ENCODE measurements around the gene ALKBH8. TPM values are rescaled to one million over a fixed set of nuclear protein-coding genes. Genes with fewer than 3 reads are reported as not detected.

ALKBH8 gene
- polyA plus RNA-seq, 1 donor (not counting 4 experiments of a cell fraction or from before 2014, with no cell fraction given): 8.0 TPM

- Histone ChIP-seq H3K27ac (ENCODE audit: control insufficient read depth, insufficient read depth, low read length) (peak overlapping the region; percentile 90), H3K27me3 (ENCODE audit: control insufficient read depth, extremely low read depth, insufficient read depth, low read length) (no peaks in the 10 kb centered on the region), H2AFZ (ENCODE audit: control insufficient read depth, low read length) (no peak overlapping the region), H3K79me2 (ENCODE audit: control insufficient read depth, insufficient read depth, low read length) (peaks cover 14% of the 10 kb centered on the region), H3K9ac (ENCODE audit: control insufficient read depth, extremely low read depth, insufficient read depth, low read length) (peak overlapping the region; percentile 4), H3K4me3 (ENCODE audit: control insufficient read depth in 2 of 3, extremely low read depth in 1 of 3, insufficient read depth in 2 of 3, low read depth in 1 of 3, low read length in 3 of 3) (no peak overlapping the region), H3K4me2 (ENCODE audit: control insufficient read depth, extremely low read depth, insufficient read depth, low read depth, low read length) (peak overlapping the region; percentile 93), H3K36me3 (ENCODE audit: control insufficient read depth in 2 of 2, extremely low read depth in 1 of 2, insufficient read depth in 2 of 2, low read length in 2 of 2) (no peaks in the 10 kb centered on the region), H3K4me1 (ENCODE audit: control insufficient read depth, extremely low read depth, insufficient read depth, low read length) (peaks cover 34% of the 10 kb centered on the region), H3K9me1 (ENCODE audit: control insufficient read depth, extremely low read depth, insufficient read depth, low read length) (peaks cover 4% of the 10 kb centered on the region), H4K20me1 (ENCODE audit: control insufficient read depth, extremely low read depth, insufficient read depth, low read length) (no peaks in the 10 kb centered on the region), H3K9me3 (ENCODE audit: control insufficient read depth, low read depth, low read length) (no peaks in the 10 kb centered on the region)
- FAIRE-seq: no peak
- DNase-seq (ENCODE audit: low read depth, low spot score): no peak
- dilution Hi-C loops (cut with MboI; ENCODE audit: extremely low pct_ligation_motif_present, low sequenced_read_pairs): no loop called here
- TF ChIP-seq EZH2 (IDR thresholded peaks at IDR 0.05; ENCODE audit: low read length): no peak
- TF ChIP-seq CTCF (optimal IDR thresholded peaks at IDR 0.05 in 1 of 3, IDR thresholded peaks at IDR 0.05 in 1 of 3, conservative IDR thresholded peaks at IDR 0.05 in 1 of 3; ENCODE audit: extremely low read depth in 1 of 3, insufficient read depth in 2 of 3, low read length in 3 of 3): peak in 2 of 3 experiments; percentile 44 to 61
Observed at GRCh38 chr11:107563702-107564101, 1.8 kb downstream of the ALKBH8 start.

GRCh38 chr11:107562647-107563208 is 2.8 kb downstream of the ALKBH8 start:
- H3K27me3 ChIP-seq (ENCODE audit: control insufficient read depth, extremely low read depth, insufficient read depth, low read length): no peaks in the 10 kb centered on the region
- H4K20me1 ChIP-seq (ENCODE audit: control insufficient read depth, extremely low read depth, insufficient read depth, low read length): no peaks in the 10 kb centered on the region
- peak overlapping the region; percentile 90 for H3K27ac ChIP-seq (ENCODE audit: control insufficient read depth, insufficient read depth, low read length)
- peak overlapping the region; percentile 69 for H3K4me2 ChIP-seq (ENCODE audit: control insufficient read depth, extremely low read depth, insufficient read depth, low read depth, low read length)
- peaks cover 14% of the 10 kb centered on the region for H3K79me2 ChIP-seq (ENCODE audit: control insufficient read depth, insufficient read depth, low read length)
- H3K4me3 ChIP-seq (ENCODE audit: control insufficient read depth in 2 of 3, extremely low read depth in 1 of 3, insufficient read depth in 2 of 3, low read depth in 1 of 3, low read length in 3 of 3): peak overlapping the region in 1 of 3 experiments; percentile 49
- H3K36me3 ChIP-seq (ENCODE audit: control insufficient read depth in 2 of 2, extremely low read depth in 1 of 2, insufficient read depth in 2 of 2, low read length in 2 of 2): no peaks in the 10 kb centered on the region
- dilution Hi-C loops (cut with MboI; ENCODE audit: extremely low pct_ligation_motif_present, low sequenced_read_pairs): no loop called here
- H3K4me1 ChIP-seq (ENCODE audit: control insufficient read depth, extremely low read depth, insufficient read depth, low read length): peaks cover 34% of the 10 kb centered on the region
- TF ChIP-seq EZH2 (IDR thresholded peaks at IDR 0.05; ENCODE audit: low read length) (no peak), CTCF (optimal IDR thresholded peaks at IDR 0.05 in 1 of 3, IDR thresholded peaks at IDR 0.05 in 1 of 3, conservative IDR thresholded peaks at IDR 0.05 in 1 of 3; ENCODE audit: extremely low read depth in 1 of 3, insufficient read depth in 2 of 3, low read length in 3 of 3) (no peak)
- H3K9me1 ChIP-seq (ENCODE audit: control insufficient read depth, extremely low read depth, insufficient read depth, low read length): peaks cover 4% of the 10 kb centered on the region
- DNase-seq (ENCODE audit: low read depth, low spot score): peak; percentile 72
- H3K9ac ChIP-seq (ENCODE audit: control insufficient read depth, extremely low read depth, insufficient read depth, low read length): peak overlapping the region; percentile 55
- no peaks in the 10 kb centered on the region for H3K9me3 ChIP-seq (ENCODE audit: control insufficient read depth, low read depth, low read length)
- FAIRE-seq: peak; percentile 98
- no peak overlapping the region for H2AFZ ChIP-seq (ENCODE audit: control insufficient read depth, low read length)

All from keratinocyte (primary cell).